GM18861 (cell line): ENCODE data around the gene RILP.

ENCODE experiments used
- ATAC-seq: cut with Tn5 transposase; IDR thresholded peaks from one replicate; pipeline ENCODE4 v1.9.1; 2021; ENCODE audit not compliant: unreplicated experiment

Gene RILP

GRCh38 chr17:1648173-1648962, 1.3 kb downstream of the RILP start:
- ATAC-seq, result peak; percentile 44

DNA sequence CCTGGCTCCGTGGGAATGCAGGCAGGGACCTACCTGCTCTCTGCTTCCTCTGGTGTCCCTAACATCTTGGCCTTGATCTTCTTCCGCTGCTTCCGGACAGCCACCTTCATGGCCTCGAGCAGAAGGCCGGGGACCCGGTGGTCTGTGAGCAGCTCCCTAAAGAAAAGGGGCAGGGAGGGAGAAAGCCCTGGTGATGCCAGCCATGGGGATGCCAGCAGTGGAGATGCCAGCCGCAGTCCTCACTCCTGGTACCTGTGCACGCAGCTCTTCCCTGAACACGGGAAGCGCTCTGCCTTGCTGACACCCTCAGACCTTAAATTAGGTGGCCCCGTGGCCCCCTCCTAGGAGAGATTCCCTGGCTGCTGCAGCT, 1.9 kb downstream of the RILP start:
- ATAC-seq, result no peak

DNA sequence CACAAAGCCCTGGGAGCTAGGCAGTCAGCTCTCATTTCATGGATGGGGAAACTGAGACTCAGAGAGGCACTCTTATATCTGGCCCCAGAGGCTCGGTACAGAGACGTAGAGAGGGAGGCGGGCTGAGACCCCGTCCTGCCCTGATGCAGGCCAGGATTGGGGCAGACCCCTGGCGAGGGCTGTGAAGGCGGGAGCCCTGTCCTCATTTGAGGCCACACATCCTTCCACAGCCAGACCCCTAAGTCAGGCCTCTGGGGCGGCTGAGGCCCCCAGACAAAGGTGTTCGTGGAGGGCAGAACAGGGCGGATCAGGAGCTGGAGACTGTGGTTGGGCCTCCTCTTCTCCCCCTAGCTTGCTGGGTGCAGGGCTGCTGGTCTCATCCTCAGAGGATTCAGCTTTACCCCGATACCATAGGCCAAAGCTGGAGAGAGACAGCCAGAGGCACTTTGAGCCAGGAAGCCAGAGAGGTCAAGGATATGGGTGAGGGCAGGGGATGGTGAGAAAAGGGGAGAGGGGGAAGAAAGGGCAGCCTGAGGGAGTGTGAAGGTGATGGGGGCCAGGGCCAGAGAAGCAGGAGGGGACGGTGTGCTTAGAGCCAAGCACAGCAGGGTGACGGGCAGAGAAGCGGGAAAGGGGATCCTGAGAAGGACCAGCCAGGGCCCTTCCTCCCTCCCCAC, 3.3 kb downstream of the RILP start:
- no peak for ATAC-seq

GRCh38 chr17:1645207-1646171, 4.2 kb downstream of the RILP start, which contains the start of gene SCARF1:
TSS of gene SCARF1 (minus strand) at chr17:1645732. CDS start at chr17:1645697, 35 bp downstream.
- ATAC-seq, result no peak

GRCh38 chr17:1644493-1645206, 5.0 kb downstream of the RILP start:
- no peak for ATAC-seq

GRCh38 chr17:1643999-1644492, 5.6 kb downstream of the RILP start:
- no peak for ATAC-seq

GRCh38 chr17:1643293-1643998, 6.2 kb downstream of the RILP start:
- ATAC-seq, result peak; percentile 25

DNA sequence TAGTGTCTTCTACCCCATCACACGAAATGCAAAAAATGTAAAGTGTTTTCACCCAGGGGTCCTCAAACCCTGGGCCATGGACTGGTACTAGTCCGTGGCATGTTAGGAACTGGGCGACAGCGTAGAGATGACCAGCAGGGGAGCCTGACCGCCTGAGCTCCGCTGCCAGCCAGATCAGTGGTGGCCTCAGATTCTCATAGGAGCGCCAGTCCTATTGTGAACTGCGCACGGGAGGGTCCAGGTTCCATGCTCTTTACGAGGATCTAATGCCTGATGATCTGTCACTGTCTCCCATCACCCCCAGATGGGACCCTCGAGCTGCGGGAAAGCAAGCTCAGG, 8.6 kb downstream of the RILP start:
- ATAC-seq, result no peak

DNA sequence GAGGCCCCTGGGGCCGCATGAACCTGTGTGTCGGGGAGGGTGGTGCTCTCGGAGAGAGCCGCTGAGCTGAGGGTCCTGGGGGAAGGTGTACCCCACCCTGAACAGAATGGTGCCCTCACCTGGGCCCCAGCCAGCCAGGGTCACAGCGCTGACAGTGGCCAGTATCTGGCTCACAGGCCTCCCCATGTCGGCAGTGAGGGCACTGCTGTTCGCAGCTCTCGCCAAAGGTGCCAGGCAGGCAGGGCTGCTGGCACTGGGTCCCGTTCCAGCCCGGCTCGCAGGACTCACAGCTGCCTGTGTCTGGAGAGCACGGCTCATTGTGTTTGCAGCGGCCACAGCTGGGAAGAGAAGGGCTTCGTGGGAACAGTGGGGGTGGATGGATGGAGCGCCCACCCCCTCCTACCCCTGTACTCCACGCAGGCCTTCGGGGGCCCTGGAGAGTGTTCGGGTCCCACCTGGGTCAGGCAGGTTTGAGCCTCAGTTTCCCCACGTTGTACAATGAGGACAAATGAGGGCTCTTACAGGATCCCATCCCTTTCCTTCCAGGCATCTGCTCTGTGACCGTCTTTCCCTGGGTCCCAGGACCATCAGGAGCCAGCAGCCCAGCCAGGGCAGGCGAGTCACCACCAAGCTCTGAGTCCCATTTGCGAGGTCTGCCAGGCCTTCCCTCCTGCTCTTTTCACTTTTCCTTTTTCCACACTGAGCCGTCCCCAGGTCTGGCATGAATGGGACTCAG, 9.2 kb downstream of the RILP start:
- ATAC-seq, result no peak

- no peak for ATAC-seq
These were observed 10.0 kb downstream of the RILP start for GRCh38 chr17:1639549-1640180.

DNA sequence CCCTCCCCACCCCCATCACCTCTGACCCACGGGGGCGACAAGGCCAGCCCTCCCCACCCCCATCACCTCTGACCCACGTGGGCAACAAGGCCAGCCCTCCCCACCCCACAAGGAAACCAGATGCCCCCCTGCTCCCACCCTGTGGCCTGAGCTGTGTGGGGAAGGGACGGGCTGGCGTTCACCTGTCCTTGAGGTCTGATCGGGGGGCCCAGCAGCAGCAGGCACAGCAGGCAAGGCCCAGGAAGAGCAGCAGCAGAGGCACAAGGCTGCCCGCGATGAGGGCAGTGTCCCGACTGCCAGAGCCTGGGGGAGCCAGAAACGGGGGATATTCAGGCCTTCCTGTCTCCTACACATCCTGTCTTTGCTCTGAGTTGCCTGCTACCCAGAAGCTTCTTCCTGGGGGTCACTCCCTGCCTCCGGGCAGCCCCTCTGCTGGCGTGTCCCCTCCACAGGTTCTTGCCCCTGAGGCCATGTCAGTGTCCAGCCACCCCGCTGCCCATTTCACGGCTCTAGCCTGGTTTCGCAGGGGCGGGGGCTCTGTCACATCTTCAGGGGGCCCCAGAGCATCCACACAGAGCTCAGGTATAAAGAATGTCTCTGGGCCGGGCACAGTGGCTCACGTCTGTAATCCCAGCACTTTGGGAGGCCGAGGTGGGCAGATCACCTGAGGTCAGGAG, 10.9 kb downstream of the RILP start:
- ATAC-seq, result no peak

GRCh38 chr17:1638171-1638590, 11.5 kb downstream of the RILP start:
- no peak for ATAC-seq

- ATAC-seq, result no peak
These were observed 12.9 kb downstream of the RILP start for GRCh38 chr17:1636732-1637285.

DNA sequence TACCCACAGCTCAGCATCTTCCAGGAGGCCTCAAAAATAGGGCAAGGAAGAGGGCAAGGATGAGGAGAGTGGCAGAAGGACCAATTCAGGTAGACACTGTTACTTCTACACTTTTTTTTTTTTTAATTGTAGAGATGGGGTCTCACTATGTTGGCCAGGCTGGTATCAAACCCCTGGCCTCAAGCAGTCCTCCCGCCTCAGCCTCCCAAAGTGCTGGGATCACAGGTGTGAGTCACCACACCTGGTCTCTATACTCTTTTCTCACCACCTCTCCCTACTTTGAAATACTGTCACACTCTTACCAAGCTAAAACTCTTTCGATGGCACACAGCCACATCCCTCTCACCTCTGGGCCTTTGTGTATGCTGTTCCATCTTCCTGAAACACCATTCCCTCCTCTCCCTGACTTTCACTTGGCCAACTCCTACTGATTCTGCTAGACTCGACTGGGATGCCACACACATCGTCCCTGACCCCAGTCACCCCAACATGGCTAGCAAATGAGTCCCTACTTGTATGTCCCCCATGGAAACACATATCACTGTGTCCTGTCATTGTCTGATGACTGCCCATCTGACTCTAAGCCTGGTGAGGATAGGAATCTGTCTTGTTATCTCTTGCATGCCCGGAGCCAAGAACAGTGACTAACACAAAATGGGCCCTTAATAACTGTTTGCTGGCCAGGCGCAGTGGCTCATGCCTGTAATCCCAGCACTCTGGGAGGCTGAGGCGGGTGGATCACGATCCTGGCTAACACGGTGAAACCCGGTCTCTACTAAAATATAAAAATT, 13.8 kb downstream of the RILP start:
- ATAC-seq, result no peak

- ATAC-seq, result no peak
These were observed 14.6 kb downstream of the RILP start for GRCh38 chr17:1634841-1635650.

DNA sequence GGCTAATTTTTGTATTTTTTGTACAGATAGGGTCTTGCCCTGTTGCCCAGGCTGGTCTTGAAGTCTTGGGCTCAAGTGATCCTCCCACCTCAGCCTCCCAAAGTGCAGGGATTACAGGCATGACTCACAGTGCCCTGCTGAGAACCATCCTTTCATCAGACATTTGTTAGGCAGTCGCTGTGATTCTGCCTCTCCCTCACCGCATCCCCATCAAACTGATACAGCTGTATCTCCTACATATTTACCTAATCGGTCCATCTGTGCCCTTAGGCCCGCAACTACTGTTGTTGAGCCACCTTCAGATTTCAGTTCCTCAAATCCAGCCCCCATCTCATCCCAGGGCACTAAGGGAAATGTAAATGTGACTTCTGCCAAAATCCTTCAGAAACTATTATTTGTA, 19.0 kb downstream of the RILP start:
- no peak for ATAC-seq
